HG02759 (cell line): ENCODE results near the gene DNAJB4.

Source experiments
- ATAC-seq: cut with Tn5 transposase; IDR thresholded peaks from one replicate; pipeline ENCODE4 v1.9.1; 2021; ENCODE audit warnings: mild to moderate bottlenecking, moderate library complexity; ENCODE audit not compliant: unreplicated experiment

DNAJB4 gene

DNA sequence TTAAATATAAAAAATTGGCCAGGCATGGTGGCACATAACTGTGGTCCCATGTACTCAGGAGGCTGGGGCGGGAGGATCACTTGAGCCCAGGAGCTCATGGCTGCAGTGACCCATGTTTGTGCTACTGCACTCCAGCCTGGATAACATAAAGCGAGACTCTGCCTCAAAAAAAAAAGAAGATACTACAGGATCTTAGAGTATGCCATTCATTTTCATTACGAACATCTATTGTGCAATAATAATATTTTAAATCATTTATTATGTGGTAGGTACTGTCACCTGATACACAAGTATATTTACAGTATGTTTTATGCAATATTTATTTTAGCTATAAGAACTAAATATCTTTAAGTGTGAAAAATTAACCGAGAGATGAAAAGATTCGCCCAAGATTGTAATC is 31.7 kb downstream of the DNAJB4 start:
- no peak for ATAC-seq

DNA sequence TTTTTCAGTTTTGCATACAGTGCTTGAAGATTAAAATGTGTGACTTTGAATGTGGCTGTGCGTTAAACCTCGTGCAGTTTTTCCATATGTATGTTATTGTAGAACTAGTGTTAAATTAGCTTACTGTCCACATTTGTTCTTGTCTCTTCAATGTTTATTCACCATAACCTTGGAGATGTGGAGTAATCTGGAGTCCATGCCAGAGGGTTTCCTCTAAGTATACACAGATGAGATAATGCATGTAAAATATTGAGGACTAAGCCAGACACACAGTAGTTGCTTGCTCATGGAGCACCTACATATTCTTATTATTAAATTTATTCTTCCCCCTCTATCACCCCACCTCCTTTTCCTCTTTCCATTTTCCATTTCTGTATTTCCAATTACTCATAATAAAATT is 33.3 kb downstream of the DNAJB4 start:
- ATAC-seq = no peak

DNA sequence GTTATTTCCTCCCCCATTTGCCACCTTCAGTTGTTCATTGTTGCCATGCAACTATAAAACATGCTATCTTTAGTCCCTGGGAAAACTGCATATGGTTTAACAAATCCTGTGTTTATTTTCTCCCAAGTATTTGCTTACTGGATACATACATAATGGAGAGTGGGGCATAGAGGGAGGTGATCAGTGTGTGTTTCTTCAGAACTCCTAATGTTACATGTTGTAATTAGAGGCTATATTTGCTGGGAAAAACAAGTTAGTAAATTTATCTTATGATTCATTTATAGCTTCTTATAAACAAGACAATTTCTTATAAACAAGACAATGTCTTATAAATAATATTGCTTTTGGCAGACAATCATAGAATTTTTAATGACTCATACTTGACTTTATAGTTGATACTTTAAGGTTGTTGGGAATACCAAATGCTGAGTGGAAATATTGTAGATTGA is 33.8 kb downstream of the DNAJB4 start:
- ATAC-seq = no peak

DNA sequence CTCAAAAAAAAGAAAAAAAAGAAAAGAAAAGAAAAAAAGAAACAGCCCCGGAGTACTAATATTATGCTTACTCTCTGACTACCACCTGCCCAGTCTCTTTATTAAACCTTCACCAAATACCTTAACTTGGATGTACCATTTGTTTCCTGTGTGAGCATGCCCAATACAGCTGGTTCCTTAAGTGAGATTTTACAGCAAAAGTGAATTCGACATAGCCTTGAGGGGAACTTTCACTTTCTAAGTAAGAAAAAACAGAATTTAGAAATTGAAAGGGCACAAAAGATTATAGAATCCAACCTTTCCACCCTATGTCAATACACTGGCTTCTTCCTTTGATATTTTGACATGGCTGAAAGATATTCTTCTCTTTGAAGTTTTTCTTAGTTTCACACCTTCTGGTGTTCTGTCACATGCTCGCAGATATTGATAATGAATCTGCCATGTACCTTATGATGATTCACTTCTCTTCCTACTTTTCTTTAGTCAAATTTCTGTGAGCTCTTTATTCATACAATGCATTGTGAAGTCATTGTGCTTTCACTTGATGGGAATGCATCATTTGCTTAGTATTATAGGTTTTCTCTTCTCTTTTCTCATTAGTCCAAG is 35.8 kb downstream of the DNAJB4 start:
- ATAC-seq = no peak

DNA sequence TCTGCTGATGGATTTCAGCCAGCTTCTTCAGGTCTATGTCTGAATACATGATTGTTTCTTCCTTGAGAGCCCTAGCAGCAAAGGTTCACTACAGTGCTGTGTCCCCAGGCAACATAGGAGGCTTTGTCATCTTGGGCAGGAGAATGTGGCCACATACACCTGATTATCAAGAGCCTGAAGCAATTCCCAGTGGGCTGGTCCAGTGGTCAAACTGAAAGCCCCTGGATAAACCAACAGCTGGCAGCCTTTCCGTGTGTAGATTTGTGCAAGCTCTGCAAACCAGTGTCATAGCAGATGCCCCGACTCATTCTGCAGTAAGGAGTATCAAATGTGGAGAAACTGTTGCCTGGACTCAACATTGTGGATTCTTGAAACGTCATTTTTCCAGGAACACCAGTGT is 38.7 kb downstream of the DNAJB4 start:
- no peak for ATAC-seq

DNA sequence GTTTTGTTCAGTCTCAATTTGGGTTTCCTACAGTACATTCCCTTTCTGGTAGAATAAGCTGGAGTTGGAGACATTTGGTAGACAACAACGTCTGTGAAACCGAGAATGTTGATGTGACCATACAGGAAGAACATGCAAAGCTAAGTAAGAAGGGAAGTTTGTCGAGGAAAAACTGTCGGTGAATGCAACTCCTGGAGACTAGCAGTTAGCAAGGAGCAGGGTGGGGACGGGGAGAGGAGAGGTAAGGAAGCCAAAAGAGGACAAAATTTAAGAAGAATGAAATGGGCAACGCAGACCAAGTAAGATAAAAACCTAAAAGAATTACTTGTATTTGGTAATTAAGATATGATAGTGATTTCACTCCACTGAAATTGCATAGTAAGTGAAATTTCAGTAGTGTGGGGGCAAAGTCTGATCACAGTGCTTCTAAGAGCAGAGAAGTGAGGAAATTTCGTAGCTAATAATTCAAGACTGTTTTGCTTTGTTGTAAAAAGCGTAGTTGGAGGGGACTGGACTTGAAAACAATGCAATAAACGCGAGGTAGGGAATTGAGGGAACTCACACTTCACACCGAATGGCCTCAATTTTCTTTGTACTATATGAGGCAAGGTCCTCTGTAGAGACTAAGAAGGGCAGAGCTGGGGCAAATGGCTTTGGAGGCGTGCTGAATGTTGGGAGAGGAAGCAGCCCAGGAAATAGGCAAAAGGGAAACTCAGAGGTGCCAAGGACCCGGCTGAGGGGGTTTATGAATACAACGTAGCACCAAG is 40.2 kb downstream of the DNAJB4 start:
- no peak for ATAC-seq

DNA sequence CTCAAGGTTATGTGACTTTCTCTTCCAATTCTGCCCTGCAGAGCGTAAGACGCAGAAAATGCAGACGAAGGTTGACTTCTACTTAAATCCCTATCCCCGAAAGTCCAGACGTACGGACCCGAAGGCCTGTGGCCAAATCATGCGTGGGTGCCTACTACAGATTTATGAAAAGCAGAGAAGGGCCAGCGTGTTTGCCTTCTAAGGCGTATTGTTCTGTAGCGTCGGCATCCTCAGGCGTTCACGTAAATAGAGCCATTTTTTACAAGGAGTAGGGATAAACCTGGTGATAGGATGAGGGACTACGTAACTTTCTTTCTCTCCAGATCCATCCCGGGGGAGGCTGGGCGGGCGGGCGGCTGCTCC is 40.8 kb downstream of the DNAJB4 start:
- ATAC-seq = peak; percentile 3

DNA sequence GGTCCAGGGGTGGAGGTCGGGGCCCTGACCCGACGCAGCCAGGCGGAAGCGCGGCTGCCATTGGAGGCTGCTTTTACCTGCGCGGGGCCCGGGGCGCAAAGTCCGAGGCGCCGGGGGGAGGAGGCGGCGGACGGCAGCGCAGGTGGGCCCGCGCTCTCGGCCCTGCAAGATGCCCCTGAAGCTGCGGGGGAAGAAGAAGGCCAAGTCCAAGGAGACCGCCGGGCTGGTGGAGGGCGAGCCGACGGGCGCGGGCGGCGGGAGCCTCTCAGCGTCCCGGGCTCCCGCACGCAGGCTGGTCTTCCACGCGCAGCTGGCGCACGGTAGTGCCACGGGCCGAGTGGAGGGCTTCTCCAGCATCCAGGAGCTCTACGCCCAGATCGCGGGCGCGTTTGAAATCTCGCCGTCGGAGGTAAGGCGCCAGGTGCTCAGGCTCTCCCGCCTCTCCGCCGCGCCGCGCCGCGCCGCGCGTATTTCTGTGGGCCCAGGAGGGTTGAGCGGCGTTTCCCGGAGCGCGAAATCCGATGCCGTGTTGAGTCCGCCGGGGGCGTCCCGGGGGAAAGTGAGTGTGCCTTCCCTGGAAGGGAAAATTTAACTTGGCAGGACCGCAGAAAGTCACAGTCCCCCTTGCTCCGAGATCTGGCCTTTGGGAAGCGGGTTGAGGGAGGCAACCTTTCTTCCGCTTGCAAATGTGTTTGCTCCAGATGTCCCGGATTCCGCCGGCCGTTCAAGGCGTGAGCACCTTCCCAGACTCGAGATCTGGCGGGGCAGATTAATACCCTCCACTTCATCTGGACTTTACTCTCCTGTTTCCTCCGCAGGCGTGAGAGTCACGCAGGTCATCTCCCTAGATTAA is 41.4 kb downstream of the DNAJB4 start, which contains the start of gene GIPC2:
GIPC2 (plus strand) TSS at position 41 of the 853 bp plus-strand sequence; CDS start at position 170, 129 bp downstream.
- peak; percentile 55 for ATAC-seq

DNA sequence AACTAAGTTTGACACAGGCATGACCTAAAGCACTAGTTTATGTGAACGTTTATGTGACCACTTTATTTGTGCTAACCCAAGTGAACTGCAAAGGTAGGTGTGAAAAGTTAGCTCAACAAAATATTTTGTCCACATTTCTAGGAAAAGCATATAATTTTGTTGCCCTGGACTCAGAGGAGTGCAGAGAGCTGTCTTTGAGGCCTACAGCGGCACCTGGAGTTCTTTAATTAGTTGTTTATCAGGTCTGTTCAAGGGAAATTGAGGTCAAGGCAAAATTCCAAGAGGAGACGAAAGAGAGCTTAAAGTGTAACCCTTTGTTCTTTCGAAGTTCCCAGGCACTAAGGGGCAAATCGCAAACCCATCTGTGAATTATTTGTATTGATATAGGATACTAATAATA is 42.4 kb downstream of the DNAJB4 start:
- ATAC-seq = no peak

DNA sequence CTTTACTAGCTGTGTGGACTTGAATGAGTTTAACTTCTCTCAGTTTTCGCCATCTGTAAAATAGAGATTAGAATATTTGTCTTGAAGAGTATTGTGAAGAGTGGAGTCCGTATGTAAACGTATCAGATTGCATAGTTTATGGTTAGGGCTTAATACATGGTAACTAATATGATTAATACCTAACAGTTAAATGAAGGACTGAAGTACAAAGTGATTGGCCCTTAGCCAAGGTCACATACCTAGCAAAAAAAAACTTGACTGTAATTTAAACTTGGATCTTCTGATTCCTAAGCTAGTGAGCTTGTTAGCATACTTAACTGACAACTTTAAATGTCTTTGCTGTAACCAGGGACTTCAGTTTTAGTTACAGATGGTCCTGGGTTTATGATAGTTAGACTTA is 42.9 kb downstream of the DNAJB4 start:
- no peak for ATAC-seq

DNA sequence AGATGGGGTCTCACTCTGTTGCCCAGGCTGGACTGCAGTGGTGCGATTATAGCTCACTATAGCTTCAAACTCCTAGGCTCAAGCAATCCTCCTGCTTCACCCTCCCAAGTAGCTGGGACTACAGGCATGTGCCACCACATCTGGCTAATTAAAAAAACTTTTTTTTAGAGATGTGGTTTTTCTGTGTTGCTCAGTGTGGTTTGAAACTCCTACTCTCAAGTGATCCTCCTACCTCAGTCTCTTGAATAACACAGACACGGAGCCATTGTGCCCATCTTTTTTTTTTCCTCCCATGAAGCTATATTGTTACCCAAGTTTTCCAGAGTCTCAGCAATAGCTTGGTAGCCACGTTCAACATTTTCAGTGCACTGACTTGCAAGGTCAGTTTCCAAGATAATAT is 43.7 kb downstream of the DNAJB4 start:
- ATAC-seq = no peak

DNA sequence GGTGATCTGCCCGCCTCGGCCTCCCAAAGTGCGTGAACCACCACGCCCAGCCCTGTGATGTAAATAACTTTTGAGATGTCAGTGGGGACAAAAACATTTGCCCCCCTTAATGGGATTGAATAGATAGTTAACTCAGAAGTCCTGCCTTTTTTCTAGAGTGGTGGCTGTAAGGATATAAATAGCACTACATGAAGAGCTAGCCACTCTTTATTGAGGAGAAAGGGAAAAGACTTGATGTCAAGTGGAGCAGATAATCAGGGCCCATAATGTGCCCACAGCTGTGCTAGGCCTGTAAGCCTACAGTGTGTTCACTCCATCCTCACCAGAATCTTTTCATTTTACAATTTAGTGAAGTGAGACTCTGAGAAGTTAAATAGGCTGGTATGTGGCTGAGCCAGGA is 44.7 kb downstream of the DNAJB4 start:
- ATAC-seq = no peak

DNA sequence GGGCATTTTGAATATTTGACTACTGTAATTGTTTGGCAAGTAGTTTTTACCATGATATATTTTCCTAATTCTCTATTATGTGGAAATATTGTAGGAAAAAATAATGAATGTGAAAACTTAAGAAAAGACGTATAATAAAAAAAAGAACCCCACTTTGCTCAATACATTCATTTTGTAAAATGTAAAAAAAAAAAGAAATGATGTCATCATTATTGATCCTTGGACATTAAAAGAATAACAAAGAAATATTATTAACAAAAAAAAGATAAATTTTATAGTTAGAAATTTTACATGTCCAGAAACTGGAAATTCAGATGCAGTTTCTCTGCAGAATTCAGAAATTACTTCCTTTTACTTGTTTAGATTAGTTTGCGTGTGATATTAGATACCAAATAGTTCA is 46.3 kb downstream of the DNAJB4 start:
- ATAC-seq = no peak

DNA sequence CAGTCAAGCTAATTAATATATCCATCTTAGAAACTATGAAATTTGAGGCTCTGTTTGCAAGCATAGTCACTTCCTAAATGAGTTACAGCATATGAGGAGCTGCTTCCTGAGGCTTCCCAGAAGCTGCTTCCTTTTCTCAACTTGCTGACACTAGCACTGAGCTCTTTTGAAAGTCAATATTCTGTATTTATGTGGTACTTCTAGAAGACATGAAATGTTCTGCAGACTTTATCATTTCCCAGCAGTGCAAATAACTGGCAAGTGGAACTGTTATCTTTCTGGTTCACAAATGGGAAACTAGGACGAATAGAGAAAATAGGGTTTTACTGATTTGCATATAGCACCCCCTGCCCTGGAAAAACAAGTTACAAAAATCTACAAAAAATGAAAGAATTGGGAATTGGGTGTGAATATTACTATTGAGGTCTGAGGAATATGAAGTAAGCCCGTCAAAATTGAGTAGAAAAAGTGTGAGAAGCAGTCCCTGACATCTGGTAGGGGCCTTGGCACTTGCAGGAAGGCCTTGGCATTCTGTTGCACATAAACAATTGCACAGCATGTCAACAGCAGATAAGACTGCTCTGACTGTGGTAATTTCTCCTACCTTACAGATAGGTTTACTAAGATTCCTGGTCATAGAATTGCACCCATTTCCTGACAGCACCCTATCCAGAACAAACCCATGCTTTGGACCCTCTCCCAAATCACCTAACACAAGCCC is 48.1 kb downstream of the DNAJB4 start:
- no peak for ATAC-seq

DNA sequence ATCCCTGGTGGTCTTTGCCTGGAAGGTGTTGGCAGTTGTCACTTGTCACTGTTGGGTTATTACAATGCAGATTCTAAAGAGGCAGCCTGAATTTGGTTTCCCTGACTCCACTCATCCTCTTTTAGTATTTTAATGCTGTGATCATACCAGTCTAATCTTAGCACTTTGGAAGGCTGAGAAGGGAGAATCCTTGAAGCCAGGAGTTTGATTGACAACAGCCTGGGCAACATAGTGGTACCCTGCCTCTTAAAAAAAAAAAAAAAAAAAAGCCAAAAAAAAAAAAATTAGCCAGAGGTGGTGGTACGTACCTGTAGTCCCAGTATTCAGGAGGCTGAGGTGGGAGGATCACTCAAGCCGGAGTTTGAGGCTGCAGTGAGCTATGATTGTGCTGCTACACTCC is 48.8 kb downstream of the DNAJB4 start:
- no peak for ATAC-seq

DNA sequence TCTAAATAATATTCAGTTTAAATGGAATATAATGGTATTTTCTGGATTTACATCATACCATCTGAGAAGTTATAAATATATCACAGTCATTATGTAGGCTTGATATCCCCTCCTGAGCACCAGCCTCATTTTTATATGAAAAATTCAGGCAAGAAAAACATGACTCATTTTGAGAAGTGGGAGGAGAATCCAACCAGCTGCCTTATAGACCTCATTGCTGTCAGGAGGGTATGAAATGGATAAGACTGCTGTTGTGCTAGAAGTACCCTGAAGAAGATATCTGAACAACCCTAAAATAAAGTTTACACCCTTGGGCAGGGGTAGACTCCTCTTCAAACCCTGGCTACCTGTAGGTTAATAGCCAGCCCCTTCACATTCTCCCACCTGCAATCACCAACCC is 49.8 kb downstream of the DNAJB4 start:
- no peak for ATAC-seq

DNA sequence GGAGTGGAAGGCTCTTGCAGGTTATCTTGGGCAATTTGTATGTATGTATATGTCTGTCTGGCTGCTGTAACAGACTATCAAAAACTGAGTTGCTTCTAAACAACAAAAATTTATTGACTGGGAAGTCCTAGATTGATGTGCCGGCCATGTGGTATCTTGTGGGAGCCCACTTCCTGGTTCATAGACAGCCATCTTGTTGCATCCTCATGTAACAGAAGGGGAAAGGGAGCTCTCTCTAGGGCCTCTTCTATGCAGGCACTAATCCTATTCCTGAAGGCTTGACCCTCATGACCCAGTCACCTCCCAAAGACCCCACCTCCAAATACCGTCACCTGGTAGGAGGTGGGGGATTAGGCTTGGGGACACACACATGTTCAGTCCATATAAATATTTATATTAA is 50.2 kb downstream of the DNAJB4 start:
- ATAC-seq = no peak

DNA sequence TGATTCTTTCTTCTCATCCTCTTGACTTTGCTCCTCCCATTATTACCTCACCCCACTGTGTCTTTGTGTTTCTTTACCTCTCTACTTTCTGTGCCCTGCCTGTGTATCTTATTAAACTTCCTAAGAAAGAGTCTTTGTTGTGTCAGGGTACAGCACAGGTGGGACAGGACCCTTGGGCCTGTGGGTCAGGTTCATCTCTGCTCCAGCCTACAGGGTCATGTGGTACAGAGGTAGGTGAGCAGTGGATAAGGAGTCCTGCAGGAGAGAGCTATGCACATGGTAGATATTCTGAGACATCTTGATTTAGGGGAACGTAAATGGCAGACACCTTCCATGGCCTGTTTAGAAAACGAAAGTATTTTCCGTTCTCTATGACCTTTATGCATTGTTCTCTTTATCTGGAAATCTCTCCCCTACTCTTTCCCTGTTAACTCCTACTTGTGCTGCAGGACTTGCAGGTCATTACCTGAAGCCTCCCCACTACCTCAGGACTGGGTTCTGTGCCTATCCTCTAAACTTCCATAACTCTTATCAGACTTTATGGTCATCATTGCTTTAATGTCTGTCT is 50.9 kb downstream of the DNAJB4 start:
- ATAC-seq = no peak

DNA sequence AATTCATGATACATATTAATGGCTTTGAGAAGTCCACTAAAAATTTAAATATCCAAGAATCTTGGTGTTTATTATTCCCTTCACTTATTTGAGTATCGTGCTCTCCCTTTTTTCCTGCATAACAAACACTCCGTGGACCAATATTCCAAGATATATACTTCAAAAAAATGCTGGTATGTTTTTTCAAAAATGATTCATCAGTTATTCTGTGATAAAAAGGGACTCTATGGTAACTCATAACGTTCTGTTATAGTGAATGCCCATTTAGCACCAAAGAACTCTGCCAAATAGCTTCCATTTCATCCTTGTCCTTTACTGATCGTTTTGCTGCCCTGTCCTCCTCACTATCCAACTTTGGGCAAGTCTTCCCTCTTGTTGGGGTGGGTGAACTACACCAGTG is 53.9 kb downstream of the DNAJB4 start:
- no peak for ATAC-seq

DNA sequence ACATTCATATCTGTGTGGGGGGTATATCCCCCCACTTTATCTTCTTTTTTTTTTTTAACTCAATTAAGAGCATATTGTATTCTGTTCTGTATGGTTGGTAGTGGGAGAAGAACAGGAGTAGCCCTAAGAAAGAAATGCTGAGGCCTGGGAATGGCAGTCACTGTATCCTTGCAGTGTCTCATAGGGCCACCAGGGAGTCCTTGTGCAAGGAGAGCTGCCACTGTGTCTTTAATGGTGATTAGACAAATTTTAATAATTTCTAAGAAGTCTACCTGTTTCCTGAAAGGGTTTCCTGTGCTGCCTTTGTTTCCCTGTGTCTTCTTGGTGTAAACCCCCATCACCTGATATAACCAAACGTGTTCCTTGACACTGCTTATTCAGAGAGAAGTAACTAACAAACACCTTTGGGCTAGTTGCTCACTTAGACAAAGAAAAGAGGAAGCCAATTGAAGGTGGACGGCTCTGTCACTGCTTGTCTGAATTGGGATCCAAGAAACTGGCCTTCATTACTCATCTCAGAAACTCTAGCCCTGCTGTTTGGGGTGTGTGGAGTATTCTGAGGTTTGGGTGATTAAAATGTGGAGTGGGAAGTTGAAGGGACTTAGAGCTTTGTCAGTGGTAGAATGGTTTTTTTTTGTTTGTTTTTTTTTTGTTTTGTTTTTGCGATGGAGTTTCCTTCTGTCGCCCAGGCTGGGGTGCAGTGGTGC is 56.3 kb downstream of the DNAJB4 start:
- ATAC-seq = peak; percentile 91
